H1 (cell line): ENCODE results near the gene ACKR2. TPM values are rescaled to one million over a fixed set of nuclear protein-coding genes. Genes with fewer than 3 reads are reported as not detected.

ENCODE experiments used
- ATF2 ChIP-seq: IDR thresholded peaks from 2 replicates; pipeline ENCODE4 v1.6.1; 2012; ENCODE audit warnings: low read length, inconsistent platforms
- BRCA1 ChIP-seq: IDR thresholded peaks from 2 replicates; pipeline ENCODE4 v1.6.1; 2012; ENCODE audit warnings: low read depth, low read length, improper control_type of control experiment
- CEBPB ChIP-seq: IDR thresholded peaks from 2 replicates; pipeline ENCODE4 v1.6.1; 2012; ENCODE audit warnings: low read depth, low read length
- CHD1 ChIP-seq: IDR thresholded peaks from 2 replicates; pipeline ENCODE4 v1.6.1; 2012; ENCODE audit warnings: low read depth, low read length, improper control_type of control experiment
- CREB1 ChIP-seq: IDR thresholded peaks from 2 replicates; pipeline ENCODE4 v1.6.1; 2012; ENCODE audit warnings: inconsistent platforms
- CTCF ChIP-seq, 3 experiments: IDR thresholded peaks; 1 replicate in 2 of 3; 2 replicates in 1 of 3; pipeline versions ENCODE4 v1.5.1 to v1.6.1; 2011; ENCODE audit warnings: low read length in 3 of 3, mild to moderate bottlenecking in 3 of 3, inconsistent platforms in 2 of 3, low read depth in 1 of 3, moderate library complexity in 1 of 3; ENCODE audit not compliant: insufficient read depth in 1 of 3; ENCODE audit errors: control extremely low read depth in 1 of 3
- EGR1 ChIP-seq: IDR thresholded peaks from 2 replicates; pipeline ENCODE4 v1.6.1; 2011; ENCODE audit warnings: low read depth, low read length, borderline replicate concordance
- EP300 ChIP-seq, 2 experiments: IDR thresholded peaks; 1 replicate in 1 of 2; 2 replicates in 1 of 2; pipeline ENCODE4 v1.6.1; 2011 to 2012; ENCODE audit warnings: low read depth in 2 of 2, low read length in 2 of 2, mild to moderate bottlenecking in 2 of 2, borderline replicate concordance in 1 of 2, inconsistent platforms in 1 of 2, moderate library complexity in 1 of 2
- GTF2F1 ChIP-seq: IDR thresholded peaks from 2 replicates; pipeline ENCODE4 v1.6.1; 2012; ENCODE audit warnings: low read depth, low read length, improper control_type of control experiment, borderline replicate concordance
- HDAC2 ChIP-seq, 2 experiments: fragments of 300-600 bp in 1 of 2; sonication (generic) in 1 of 2; IDR thresholded peaks; 2 replicates each; pipeline ENCODE4 v1.6.1; 2011 to 2012; ENCODE audit warnings: low read depth in 2 of 2, low read length in 2 of 2, mild to moderate bottlenecking in 2 of 2, moderate library complexity in 2 of 2, borderline replicate concordance in 1 of 2, inconsistent platforms in 1 of 2
- JUN ChIP-seq: IDR thresholded peaks from 2 replicates; pipeline ENCODE4 v1.6.1; 2011; ENCODE audit warnings: low read depth, mild to moderate bottlenecking, improper control_type of control experiment, low read length
- KDM4A ChIP-seq: IDR thresholded peaks from one replicate; pipeline ENCODE4 v1.7.1; 2012; ENCODE audit warnings: low read depth, mild to moderate bottlenecking, moderate library complexity, low read length, inconsistent platforms; ENCODE audit not compliant: severe bottlenecking
- MAFK ChIP-seq: IDR thresholded peaks from 2 replicates; pipeline ENCODE4 v1.6.1; 2012; ENCODE audit warnings: low read depth, mild to moderate bottlenecking, improper control_type of control experiment, low read length
- NRF1 ChIP-seq: IDR thresholded peaks from 2 replicates; pipeline ENCODE4 v1.6.1; 2011; ENCODE audit warnings: mild to moderate bottlenecking, low read depth, low read length, improper control_type of control experiment
- SAP30 ChIP-seq: fragments of 300-600 bp; sonication (generic); IDR thresholded peaks from 2 replicates; pipeline ENCODE4 v1.7.1; 2012; ENCODE audit warnings: low read length, moderate library complexity, mild to moderate bottlenecking, inconsistent platforms; ENCODE audit not compliant: insufficient read depth, insufficient replicate concordance
- TAF1 ChIP-seq: IDR thresholded peaks from 2 replicates; pipeline ENCODE4 v1.6.1; 2011; ENCODE audit warnings: mild to moderate bottlenecking, low read depth, low read length
- ZNF274 ChIP-seq: IDR thresholded peaks from 2 replicates; pipeline ENCODE4 v1.7.0; 2012; ENCODE audit warnings: low read length, borderline replicate concordance; ENCODE audit errors: extremely low read depth
- polyA plus RNA-seq, 7 experiments: library from polyadenylated mRNA; depleted of rRNA in 3 of 7; stranded (reverse) in 5 of 7; unstranded in 2 of 7; fragments of >200 nt in 5 of 7; fragments of 200-250 nt in 2 of 7; gene quantifications; 1 replicate in 5 of 7; 2 replicates in 1 of 7; 4 replicates in 1 of 7; pipeline versions ENCODE4 v1.2.1 to v1.2.3, GENCODE V29; 2011 to 2013; ENCODE audit warnings: missing spikeins in 2 of 7, mixed read lengths in 2 of 7
- total RNA-seq: library from RNA; stranded (reverse); fragmentation: NEBNext Ultra II Directional; extraction: Animal tissue kit (Norgen Biotek cat#: 25700); gene quantifications from 2 replicates; pipeline ENCODE4 v1.2.1, GENCODE V29; 2021

The ACKR2 gene
- total and polyA plus RNA-seq, 2 of the 8 experiments (the other 6 are each of a cell fraction or from before 2014, with no cell fraction given) = 0.09 to 0.12 TPM

- TF ChIP-seq EP300 (IDR thresholded peaks at IDR 0.05; ENCODE audit: borderline replicate concordance in 1 of 2, low read depth in 2 of 2, low read length in 2 of 2) (no peak), EGR1 (no peak), CEBPB (peak; percentile 50), ATF2 (no peak), NRF1 (0 out of 2 replicates have a peak, but pooled peaks have one; percentile 6), ZNF274 (no peak), SAP30 (no peak), TAF1 (no peak), CTCF (IDR thresholded peaks at IDR 0.05; ENCODE audit: control extremely low read depth in 1 of 3, insufficient read depth in 1 of 3, low read depth in 1 of 3, low read length in 3 of 3) (peak in 2 of 3 experiments; percentile 70 to 74; a peak in 3 of 4 replicates), BRCA1 (no peak), CREB1 (no peak; the same call in 1 of the 2 replicates), CHD1 (no peak), HDAC2 (IDR thresholded peaks at IDR 0.05; ENCODE audit: borderline replicate concordance in 1 of 2, low read depth in 2 of 2, low read length in 2 of 2) (no peak), GTF2F1 (no peak), MAFK (no peak), KDM4A (no peak), JUN (no peak)
- TF ChIP-seq, all 59 proteins: peak for 4
Measured at GRCh38 chr3:42830437-42831320, 21.4 kb downstream of the ACKR2 start (continued).
